ENCODE data around the gene KLF5. TPM values are rescaled to one million over a fixed set of nuclear protein-coding genes. Genes with fewer than 3 reads are reported as not detected.
"Not testable (repeated sequence)": the region's sequence is repeated elsewhere in the genome, so short reads cannot be mapped to it uniquely, and the experiment has no call there.

Gene KLF5
- total and polyA plus RNA-seq, 10 donors, result 0.74 to 5.4 (median 1.3) TPM

DNA sequence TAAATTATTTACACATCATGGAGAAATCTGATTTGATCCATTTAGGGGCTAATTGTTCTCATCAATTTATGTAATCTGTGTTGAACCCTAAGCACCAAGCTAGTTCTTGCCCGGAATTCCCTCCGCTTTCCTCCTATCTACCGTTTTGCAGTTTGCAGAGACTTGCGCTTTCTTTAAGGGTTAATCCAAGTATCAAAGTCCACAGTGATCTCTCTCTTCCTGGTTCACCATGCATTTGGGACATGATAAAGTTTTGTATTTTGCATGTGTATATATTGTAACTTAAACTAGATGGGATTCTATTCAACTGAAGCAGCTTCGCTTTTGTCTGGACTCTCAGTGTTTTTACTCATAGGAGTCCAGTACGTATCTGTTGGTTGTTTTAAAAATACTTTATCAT lies 13.8 kb upstream of the KLF5 start:
- no peaks in the 10 kb centered on the region for H3K36me3 ChIP-seq
- H3K27me3 ChIP-seq (replicated peaks in 1 of 7), result no peaks in the 10 kb centered on the region
- 93 to 96% (median 96%) methylated on average over 6 of the region's 6 CpGs for WGBS, 5 donors
- H3K27ac ChIP-seq, result no peak overlapping the region
- no peak overlapping the region for H3K4me3 ChIP-seq
- no peak for DNase-seq
- H3K4me1 ChIP-seq, result no peaks in the 10 kb centered on the region
- H3K9me3 ChIP-seq, result no peaks in the 10 kb centered on the region
- intact Hi-C loops (cut with DNase I; ENCODE audit: low total_unique reads), result no loop called here
- TF ChIP-seq POLR2AphosphoS5 (IDR thresholded peaks at IDR 0.05) (no peak), POLR2A (IDR thresholded peaks at IDR 0.05) (no peak)
- TF ChIP-seq, protein P1, sequence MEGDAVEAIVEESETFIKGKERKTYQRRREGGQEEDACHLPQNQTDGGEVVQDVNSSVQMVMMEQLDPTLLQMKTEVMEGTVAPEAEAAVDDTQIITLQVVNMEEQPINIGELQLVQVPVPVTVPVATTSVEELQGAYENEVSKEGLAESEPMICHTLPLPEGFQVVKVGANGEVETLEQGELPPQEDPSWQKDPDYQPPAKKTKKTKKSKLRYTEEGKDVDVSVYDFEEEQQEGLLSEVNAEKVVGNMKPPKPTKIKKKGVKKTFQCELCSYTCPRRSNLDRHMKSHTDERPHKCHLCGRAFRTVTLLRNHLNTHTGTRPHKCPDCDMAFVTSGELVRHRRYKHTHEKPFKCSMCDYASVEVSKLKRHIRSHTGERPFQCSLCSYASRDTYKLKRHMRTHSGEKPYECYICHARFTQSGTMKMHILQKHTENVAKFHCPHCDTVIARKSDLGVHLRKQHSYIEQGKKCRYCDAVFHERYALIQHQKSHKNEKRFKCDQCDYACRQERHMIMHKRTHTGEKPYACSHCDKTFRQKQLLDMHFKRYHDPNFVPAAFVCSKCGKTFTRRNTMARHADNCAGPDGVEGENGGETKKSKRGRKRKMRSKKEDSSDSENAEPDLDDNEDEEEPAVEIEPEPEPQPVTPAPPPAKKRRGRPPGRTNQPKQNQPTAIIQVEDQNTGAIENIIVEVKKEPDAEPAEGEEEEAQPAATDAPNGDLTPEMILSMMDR (IDR thresholded peaks at IDR 0.05 in 8 of 11, conservative IDR thresholded peaks at IDR 0.05 in 3 of 11), result no peak

DNA sequence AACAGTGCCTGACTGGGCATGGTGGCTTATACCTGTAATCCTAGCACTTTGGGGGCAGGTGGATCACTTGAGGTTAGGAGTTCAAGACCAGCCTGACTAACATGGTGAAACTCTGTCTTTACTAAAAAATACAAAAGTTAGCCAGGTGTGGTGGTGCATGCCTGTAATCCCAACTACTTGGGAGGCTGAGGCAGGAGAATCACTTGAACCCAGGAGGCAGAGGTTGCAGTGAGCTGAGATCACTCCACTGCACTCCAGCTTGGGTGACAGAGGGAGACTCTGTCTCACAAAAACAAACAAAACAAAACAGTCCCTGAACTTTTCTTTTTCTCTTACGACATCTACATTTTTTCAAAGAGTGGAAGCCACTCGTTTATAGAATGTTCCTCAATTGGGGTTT lies 10.2 kb upstream of the KLF5 start:
- intact Hi-C loops (cut with DNase I; ENCODE audit: low total_unique reads), result not testable (repeated sequence)

DNA sequence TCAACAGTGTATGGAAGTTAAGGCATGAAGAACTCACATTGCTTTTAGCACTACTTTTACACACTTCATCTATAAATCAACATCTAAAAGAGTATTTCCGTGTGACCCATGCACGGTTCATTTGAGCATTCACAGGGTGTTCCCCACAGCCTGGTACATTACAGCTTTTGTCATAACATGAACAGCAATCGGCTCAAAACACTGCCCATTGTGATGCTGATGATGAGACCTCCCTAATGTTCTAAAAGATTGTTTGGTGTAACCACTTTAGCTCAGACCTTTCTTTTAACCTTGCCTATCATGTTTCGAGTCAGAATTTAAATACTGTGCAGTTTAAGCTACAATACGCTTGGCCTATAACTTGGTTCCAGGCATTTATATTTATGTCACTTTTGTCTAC lies 4.1 kb upstream of the KLF5 start:
- H3K4me1 ChIP-seq, result peaks cover 0 to 20% (median 14%) of the 10 kb centered on the region in 6 donors
- H3K27ac ChIP-seq, result no peak overlapping the region
- WGBS, 5 donors, result 63 to 77% (median 69%) methylated on average over 5 of the region's 5 CpGs
- H3K9me3 ChIP-seq, result no peaks in the 10 kb centered on the region
- DNase-seq, result no peak
- H3K27me3 ChIP-seq (replicated peaks in 1 of 7), result peaks cover 0 to 60% (median 10%) of the 10 kb centered on the region in 7 donors
- TF ChIP-seq, protein P1 (IDR thresholded peaks at IDR 0.05 in 8 of 11, conservative IDR thresholded peaks at IDR 0.05 in 3 of 11), result no peak
- TF ChIP-seq POLR2AphosphoS5 (IDR thresholded peaks at IDR 0.05) (no peak), POLR2A (IDR thresholded peaks at IDR 0.05) (no peak)
- no peaks in the 10 kb centered on the region for H3K36me3 ChIP-seq
- intact Hi-C loops (cut with DNase I; ENCODE audit: low total_unique reads), result no loop called here
- no peak overlapping the region for H3K4me3 ChIP-seq

More for the DNA sequence above, 10.2 kb upstream of the KLF5 start:
- not testable (repeated sequence) for H3K36me3 ChIP-seq; H3K27ac ChIP-seq; H3K4me3 ChIP-seq; DNase-seq; H3K27me3 ChIP-seq (replicated peaks in 1 of 7); H3K4me1 ChIP-seq; H3K9me3 ChIP-seq
- WGBS, 5 donors, result 72 to 90% (median 80%) methylated on average over 2 of the region's 2 CpGs

DNA sequence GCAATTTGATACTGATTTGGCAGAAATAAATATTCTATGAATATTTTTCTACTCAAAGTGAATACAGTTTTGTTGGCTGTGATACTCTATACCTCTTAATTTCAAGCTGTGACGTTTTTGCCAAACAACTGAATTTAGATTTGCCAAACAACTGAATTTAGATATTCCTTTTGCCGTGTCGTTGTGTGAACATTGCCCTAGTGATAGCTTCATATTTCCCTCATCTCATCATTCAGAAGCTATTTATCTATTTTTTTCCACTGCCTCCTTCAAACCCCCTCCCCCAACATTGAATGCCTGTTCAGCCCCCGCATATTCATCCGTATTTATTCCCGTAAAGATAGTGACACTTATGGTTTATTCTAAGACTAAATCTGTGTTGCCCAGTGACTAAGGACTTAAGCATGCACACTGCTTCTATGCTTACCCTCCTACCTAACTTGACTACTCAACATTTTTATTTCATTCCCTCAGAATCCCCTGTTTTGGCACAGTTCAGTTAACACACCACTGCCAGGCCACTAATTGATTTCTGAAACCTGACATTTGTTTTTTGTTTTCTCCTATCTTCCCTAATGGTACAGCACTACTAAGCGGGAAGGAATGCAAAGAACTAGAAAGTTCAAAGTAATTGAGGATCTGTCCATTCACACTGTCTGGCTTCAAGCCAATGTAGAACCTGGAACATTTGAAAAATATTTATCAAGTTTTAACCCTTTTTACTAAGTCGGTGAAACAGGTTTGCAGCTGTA lies 2.8 kb upstream of the KLF5 start:
- peaks cover 0 to 69% (median 10%) of the 10 kb centered on the region in 7 donors for H3K27me3 ChIP-seq (replicated peaks in 1 of 7)
- WGBS, 5 donors, result 71 to 82% (median 81%) methylated on average over 8 of the region's 8 CpGs
- intact Hi-C loops (cut with DNase I; ENCODE audit: low total_unique reads), result no loop called here

More for the DNA sequence above, 2.8 kb upstream of the KLF5 start:
- TF ChIP-seq POLR2AphosphoS5 (IDR thresholded peaks at IDR 0.05) (no peak), POLR2A (IDR thresholded peaks at IDR 0.05) (no peak)
- TF ChIP-seq, protein P1 (IDR thresholded peaks at IDR 0.05 in 8 of 11, conservative IDR thresholded peaks at IDR 0.05 in 3 of 11), result no peak
- H3K9me3 ChIP-seq, result no peaks in the 10 kb centered on the region
- H3K36me3 ChIP-seq, result no peaks in the 10 kb centered on the region
- no peak overlapping the region for H3K4me3 ChIP-seq
- H3K4me1 ChIP-seq, result peaks cover 4 to 33% (median 22%) of the 10 kb centered on the region in 6 donors
- no peak overlapping the region for H3K27ac ChIP-seq
- no peak for DNase-seq

Measured in spleen (tissue), 11 donors.